Endothelial cell of umbilical vein (primary cell): ENCODE data around the gene H1-8. TPM values are rescaled to one million over a fixed set of nuclear protein-coding genes. Genes with fewer than 3 reads are reported as not detected.

Experiments used
- BruUV-seq: library from RNA; stranded (reverse); fragments of 400-500 nt; replicated peaks from 2 replicates; lab custom pipeline; 2021; lab: Mats Ljungman, UMichigan
- CTCF ChIA-PET: fragments of 300-600, 350-600 bp; sonication (Branson Sonifier 250); formaldehyde crosslinking; loops from one replicate; lab custom pipeline; 2021; ENCODE audit warnings: antibody characterized with exemption, inconsistent platforms; lab: Charles Lee
- POLR2A ChIA-PET: fragments of 300-600, 350-600 bp; sonication (Branson Sonifier 250); formaldehyde crosslinking; loops from one replicate; lab custom pipeline; 2021; ENCODE audit warnings: antibody characterized with exemption, inconsistent platforms; lab: Charles Lee
- DNase-seq: peaks from one replicate; pipeline ENCODE4 v3.0.0-alpha.2; 2011; ENCODE audit warnings: low read depth, low spot score
- FAIRE-seq: peaks from 2 replicates; lab custom pipeline; 2011; peaks lifted over from hg19 to GRCh38; lab: Jason Lieb, UNC
- H2AFZ ChIP-seq: 2 replicates; pipeline ENCODE4 v1.6.0; 2012; ENCODE audit warnings: low read depth, low read length, control low read depth, inconsistent platforms
- H3K27ac ChIP-seq: 2 replicates; pipeline ENCODE4 v1.5.1; 2011; ENCODE audit warnings: low read depth, mild to moderate bottlenecking, control low read depth, low read length, moderate library complexity; ENCODE audit not compliant: insufficient read depth
- H3K27me3 ChIP-seq, 2 experiments: 2 replicates each; pipeline versions ENCODE4 v1.6.0 to v1.6.1; 2011; ENCODE audit warnings: low read length in 2 of 2, mixed read lengths in 1 of 2; ENCODE audit not compliant: control insufficient read depth in 2 of 2, insufficient read depth in 2 of 2
- H3K36me3 ChIP-seq, 2 experiments: 2 replicates in 1 of 2; 3 replicates in 1 of 2; pipeline ENCODE4 v1.5.1; 2011; ENCODE audit warnings: low read length in 2 of 2, mild to moderate bottlenecking in 1 of 2, moderate library complexity in 1 of 2; ENCODE audit not compliant: control insufficient read depth in 2 of 2, insufficient read depth in 2 of 2; ENCODE audit errors: extremely low read depth in 1 of 2
- H3K4me1 ChIP-seq: 3 replicates; pipeline ENCODE4 v1.5.1; 2011; ENCODE audit warnings: mild to moderate bottlenecking, low read length; ENCODE audit not compliant: control insufficient read depth, insufficient read depth; ENCODE audit errors: extremely low read depth
- H3K4me2 ChIP-seq: 2 replicates; pipeline ENCODE4 v1.6.1; 2011; ENCODE audit warnings: low read length, control low read depth, mixed read lengths; ENCODE audit not compliant: insufficient read depth
- H3K4me3 ChIP-seq, 3 experiments: fragments of 200-600 bp in 1 of 3; sonication (generic), shearing (Covaris generic) in 1 of 3; replicated peaks in 1 of 3; 2 replicates each; pipeline ENCODE4 v1.5.1; 2011 to 2016; ENCODE audit warnings: control low read depth in 3 of 3, low read length in 3 of 3, mild to moderate bottlenecking in 2 of 3, inconsistent platforms in 1 of 3, low read depth in 1 of 3, moderate library complexity in 1 of 3; ENCODE audit not compliant: insufficient read depth in 1 of 3
- H3K79me2 ChIP-seq: 2 replicates; pipeline ENCODE4 v1.6.0; 2012; ENCODE audit warnings: low read length, inconsistent platforms; ENCODE audit not compliant: control insufficient read depth, insufficient read depth
- H3K9ac ChIP-seq: replicated peaks from 2 replicates; pipeline ENCODE3; 2011; ENCODE audit warnings: low read length, control low read depth; ENCODE audit not compliant: insufficient read depth; ENCODE audit errors: extremely low read depth
- H3K9me1 ChIP-seq: replicated peaks from 3 replicates; pipeline ENCODE4 v1.6.0; 2011; ENCODE audit warnings: mild to moderate bottlenecking, low read length; ENCODE audit not compliant: control insufficient read depth, insufficient read depth; ENCODE audit errors: extremely low read depth
- H3K9me3 ChIP-seq: replicated peaks from 2 replicates; pipeline ENCODE4 v1.5.1; 2012; ENCODE audit warnings: low read length, inconsistent platforms; ENCODE audit not compliant: control insufficient read depth, insufficient read depth
- H4K20me1 ChIP-seq: replicated peaks from 2 replicates; pipeline ENCODE3; 2011; ENCODE audit warnings: mild to moderate bottlenecking, low read length; ENCODE audit not compliant: control insufficient read depth, insufficient read depth; ENCODE audit errors: extremely low read depth
- EZH2 ChIP-seq: IDR thresholded peaks from 2 replicates; pipeline ENCODE4 v1.6.1; 2012; ENCODE audit warnings: borderline replicate concordance, low read depth, mild to moderate bottlenecking, moderate library complexity, low read length, inconsistent platforms; ENCODE audit not compliant: severe bottlenecking
- FOS ChIP-seq: IDR thresholded peaks from 2 replicates; pipeline ENCODE4 v1.6.1; 2011; ENCODE audit warnings: mild to moderate bottlenecking, low read length, moderate library complexity, borderline replicate concordance; ENCODE audit not compliant: insufficient read depth
- GATA2 ChIP-seq: IDR thresholded peaks from 2 replicates; pipeline ENCODE4 v1.7.0; 2011; ENCODE audit warnings: low read depth, mild to moderate bottlenecking, moderate library complexity, mixed read lengths, low read length; ENCODE audit not compliant: insufficient read length, insufficient read depth
- POLR2A ChIP-seq: IDR thresholded peaks from 2 replicates; pipeline ENCODE4 v1.6.1; 2012; ENCODE audit warnings: low read depth, mild to moderate bottlenecking, control low read depth, low read length
- POLR2AphosphoS5 ChIP-seq: IDR thresholded peaks from 2 replicates; pipeline ENCODE4 v1.6.1; 2012; ENCODE audit warnings: low read depth, mild to moderate bottlenecking, control low read depth, low read length, moderate library complexity; ENCODE audit not compliant: insufficient read depth
- dilution Hi-C: fragments of 300-500 bp; cut with MboI; formaldehyde crosslinking; loops from one replicate; pipeline ENCODE4 v1.15.0; 2019; ENCODE audit warnings: low sequenced_read_pairs; ENCODE audit not compliant: extremely low pct_ligation_motif_present
- intact Hi-C: fragments of 100-400 bp; cut with micrococcal nuclease; formaldehyde crosslinking; loops from one replicate; pipeline ENCODE4 v1.10.0; 2022
- polyA plus RNA-seq, 4 experiments: library from polyadenylated mRNA; depleted of rRNA in 3 of 4; stranded (reverse) in 3 of 4; unstranded in 1 of 4; fragments of >200 nt; gene quantifications; 2 replicates each; pipeline versions ENCODE4 v1.2.1 to v1.2.3, GENCODE V29; 2011 to 2012; ENCODE audit warnings: missing spikeins in 1 of 4
- total RNA-seq: library from RNA; stranded (reverse); gene quantifications from 2 replicates; pipeline ENCODE4 v1.2.3, GENCODE V29; 2021
- TF ChIP-seq, protein P1 (sequence below): IDR thresholded peaks from 2 replicates; pipeline ENCODE4 v1.6.1; 2011; ENCODE audit not compliant: insufficient read depth, insufficient read length
- TF ChIP-seq, protein P2 (sequence below), 2 donors: IDR thresholded peaks; 1 replicate in 1 of 2; 2 replicates in 1 of 2; pipeline ENCODE4 v1.5.1; 2011; ENCODE audit warnings: low read length in 2 of 2, mild to moderate bottlenecking in 2 of 2, moderate library complexity in 2 of 2, control low read depth in 1 of 2, inconsistent platforms in 1 of 2, low read depth in 1 of 2; ENCODE audit not compliant: insufficient read depth in 1 of 2; ENCODE audit errors: extremely low read depth in 1 of 2

Gene H1-8
- total and polyA plus RNA-seq, 2 donors (not counting 3 experiments of a cell fraction or from before 2014, with no cell fraction given) = not detected

DNA sequence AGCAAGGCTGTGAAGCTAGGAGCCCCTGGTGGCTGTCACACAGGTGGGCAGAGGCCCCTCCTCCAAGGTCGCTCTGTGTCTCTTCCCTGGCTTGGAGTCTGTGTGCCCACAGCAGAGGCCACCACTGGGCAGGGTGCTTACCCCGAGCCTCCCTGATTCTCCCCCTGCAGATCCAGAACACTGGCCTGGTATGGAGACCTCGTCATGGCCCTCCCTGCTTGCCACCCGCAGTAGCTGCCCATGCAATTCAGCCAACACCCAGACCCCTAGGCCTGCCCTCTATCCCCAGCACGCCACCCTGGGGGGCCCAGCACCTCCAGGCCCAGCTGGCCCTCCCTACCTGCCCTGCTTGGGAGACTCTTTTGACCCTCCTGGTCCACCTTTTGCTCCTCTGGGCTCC is 20.0 kb upstream of the H1-8 start:
- H3K4me2 ChIP-seq = no peak overlapping the region
- intact Hi-C loops (no loop called here), dilution Hi-C loops (no loop called here)
- peaks cover 4% of the 10 kb centered on the region for H3K4me1 ChIP-seq
- no TSS peak for BruUV-seq
- H4K20me1 ChIP-seq = no peaks in the 10 kb centered on the region
- H3K27ac ChIP-seq = no peak overlapping the region
- H3K4me3 ChIP-seq = no peak overlapping the region
- no peaks in the 10 kb centered on the region for H3K79me2 ChIP-seq
- H3K9me3 ChIP-seq = no peaks in the 10 kb centered on the region
- no peaks in the 10 kb centered on the region for H3K27me3 ChIP-seq
- DNase-seq (no peak), FAIRE-seq (no peak)
- H3K36me3 ChIP-seq = peaks cover 0 to 2% of the 10 kb centered on the region in 2 experiments
- POLR2A ChIA-PET = no interaction called here
- H3K9ac ChIP-seq = no peak overlapping the region
- CTCF ChIA-PET = interaction anchor here (1.2 to 1.4 kb wide), 3 partner anchors 12 to 33 kb away, joined by 3 to 7 read pairs (median 5); no protein-coding TSS in a partner anchor
- H3K9me1 ChIP-seq = no peaks in the 10 kb centered on the region
- no peak overlapping the region for H2AFZ ChIP-seq
- no peak for TF ChIP-seq GATA2
- TF ChIP-seq, protein P1, sequence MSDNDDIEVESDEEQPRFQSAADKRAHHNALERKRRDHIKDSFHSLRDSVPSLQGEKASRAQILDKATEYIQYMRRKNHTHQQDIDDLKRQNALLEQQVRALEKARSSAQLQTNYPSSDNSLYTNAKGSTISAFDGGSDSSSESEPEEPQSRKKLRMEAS = no peak
- TF ChIP-seq POLR2A = no peak
- no peak for TF ChIP-seq FOS
- TF ChIP-seq, protein P2, sequence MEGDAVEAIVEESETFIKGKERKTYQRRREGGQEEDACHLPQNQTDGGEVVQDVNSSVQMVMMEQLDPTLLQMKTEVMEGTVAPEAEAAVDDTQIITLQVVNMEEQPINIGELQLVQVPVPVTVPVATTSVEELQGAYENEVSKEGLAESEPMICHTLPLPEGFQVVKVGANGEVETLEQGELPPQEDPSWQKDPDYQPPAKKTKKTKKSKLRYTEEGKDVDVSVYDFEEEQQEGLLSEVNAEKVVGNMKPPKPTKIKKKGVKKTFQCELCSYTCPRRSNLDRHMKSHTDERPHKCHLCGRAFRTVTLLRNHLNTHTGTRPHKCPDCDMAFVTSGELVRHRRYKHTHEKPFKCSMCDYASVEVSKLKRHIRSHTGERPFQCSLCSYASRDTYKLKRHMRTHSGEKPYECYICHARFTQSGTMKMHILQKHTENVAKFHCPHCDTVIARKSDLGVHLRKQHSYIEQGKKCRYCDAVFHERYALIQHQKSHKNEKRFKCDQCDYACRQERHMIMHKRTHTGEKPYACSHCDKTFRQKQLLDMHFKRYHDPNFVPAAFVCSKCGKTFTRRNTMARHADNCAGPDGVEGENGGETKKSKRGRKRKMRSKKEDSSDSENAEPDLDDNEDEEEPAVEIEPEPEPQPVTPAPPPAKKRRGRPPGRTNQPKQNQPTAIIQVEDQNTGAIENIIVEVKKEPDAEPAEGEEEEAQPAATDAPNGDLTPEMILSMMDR (IDR thresholded peaks at IDR 0.05; ENCODE audit: extremely low read depth in 1 of 2, insufficient read depth in 1 of 2, low read depth in 1 of 2, low read length in 2 of 2) = no peak
- TF ChIP-seq POLR2AphosphoS5 = no peak
- TF ChIP-seq EZH2 = no peak
